ENCODE data around the gene SLC16A2.

GRCh38 chrX:74438764-74439163 lies 17.5 kb downstream of the SLC16A2 start:
- TF ChIP-seq CTCF (IDR thresholded peaks at IDR 0.05) (no peak), POLR2A (IDR thresholded peaks at IDR 0.05) (no peak)

All from body of pancreas (tissue), 4 donors.